Body of pancreas (tissue), 4 donors: ENCODE data around the gene ADGRA1.

ENCODE experiments used
- CTCF ChIP-seq, 7 experiments: fragments of 450-650 bp in 4 of 7; fragments of 200-600 bp in 3 of 7; sonication (generic) in 3 of 7; IDR thresholded peaks; one replicate each; pipeline ENCODE4 v1.5.1; 2016 to 2019; ENCODE audit warnings: antibody characterized with exemption in 7 of 7
- POLR2A ChIP-seq, 3 donors: fragments of 450-650 bp; IDR thresholded peaks; one replicate each; pipeline ENCODE4 v1.6.1; 2016; ENCODE audit warnings: antibody characterized with exemption in 3 of 3, mild to moderate bottlenecking in 2 of 3

GRCh38 chr10:133067149-133068105 lies 20.3 kb upstream of the ADGRA1 start:
- TF ChIP-seq CTCF (IDR thresholded peaks at IDR 0.05) (no peak), POLR2A (IDR thresholded peaks at IDR 0.05) (no peak)
